Lower leg skin (tissue), 4 donors: ENCODE results near the gene PPP1R14C. TPM values are rescaled to one million over a fixed set of nuclear protein-coding genes. Genes with fewer than 3 reads are reported as not detected.
A peak's percentile ranks its signal among the peaks of the same experiment; 100 is the strongest.

Experiments used
- DNase-seq, 2 donors: peaks; one replicate each; pipeline ENCODE4 v3.0.0-alpha.2; 2019; ENCODE audit warnings: low spot score in 2 of 2
- H3K4me3 ChIP-seq: fragments of 200-600 bp; sonication (generic); 2 replicates; pipeline ENCODE4 v1.5.1; 2017; ENCODE audit warnings: mild to moderate bottlenecking, low read depth; ENCODE audit not compliant: poor library complexity, severe bottlenecking
- POLR2A ChIP-seq, 2 donors: fragments of 450-650 bp; IDR thresholded peaks; one replicate each; pipeline ENCODE4 v1.6.1; 2016 to 2017; ENCODE audit warnings: antibody characterized with exemption in 2 of 2, mild to moderate bottlenecking in 1 of 2, moderate library complexity in 1 of 2
- WGBS, 2 donors: methylation state at CpG; one replicate each; pipeline ENCODE4 v1.1.5; 2018; 5-methylcytosine and 5-hydroxymethylcytosine counted together
- intact Hi-C: fragments of 100-400 bp; cut with DNase I; formaldehyde crosslinking; loops from one replicate; pipeline ENCODE4 v1.15.0; 2023; ENCODE audit warnings: low total_unique reads
- total RNA-seq, 4 donors: library from RNA; depleted of rRNA; stranded (reverse); fragments of >200 nt; gene quantifications; one replicate each; pipeline ENCODE4 v1.1.0, GENCODE V29; 2016
- TF ChIP-seq, protein P1 (sequence below), 3 donors: fragments of 450-650 bp; IDR thresholded peaks; one replicate each; pipeline ENCODE4 v1.5.1; 2016; ENCODE audit warnings: antibody characterized with exemption in 3 of 3, mild to moderate bottlenecking in 3 of 3, moderate library complexity in 2 of 3

The PPP1R14C gene
- total RNA-seq, 4 donors from 2014 or later = 116 to 145 (median 127) TPM

GRCh38 chr6:150253489-150253888 lies 110.6 kb downstream of the PPP1R14C start:
- intact Hi-C loops = no loop called here
- 35 to 64% methylated on average over 3 of the region's 3 CpGs for WGBS, 2 donors
- no peak for TF ChIP-seq POLR2A (IDR thresholded peaks at IDR 0.05)
- TF ChIP-seq, protein P1, sequence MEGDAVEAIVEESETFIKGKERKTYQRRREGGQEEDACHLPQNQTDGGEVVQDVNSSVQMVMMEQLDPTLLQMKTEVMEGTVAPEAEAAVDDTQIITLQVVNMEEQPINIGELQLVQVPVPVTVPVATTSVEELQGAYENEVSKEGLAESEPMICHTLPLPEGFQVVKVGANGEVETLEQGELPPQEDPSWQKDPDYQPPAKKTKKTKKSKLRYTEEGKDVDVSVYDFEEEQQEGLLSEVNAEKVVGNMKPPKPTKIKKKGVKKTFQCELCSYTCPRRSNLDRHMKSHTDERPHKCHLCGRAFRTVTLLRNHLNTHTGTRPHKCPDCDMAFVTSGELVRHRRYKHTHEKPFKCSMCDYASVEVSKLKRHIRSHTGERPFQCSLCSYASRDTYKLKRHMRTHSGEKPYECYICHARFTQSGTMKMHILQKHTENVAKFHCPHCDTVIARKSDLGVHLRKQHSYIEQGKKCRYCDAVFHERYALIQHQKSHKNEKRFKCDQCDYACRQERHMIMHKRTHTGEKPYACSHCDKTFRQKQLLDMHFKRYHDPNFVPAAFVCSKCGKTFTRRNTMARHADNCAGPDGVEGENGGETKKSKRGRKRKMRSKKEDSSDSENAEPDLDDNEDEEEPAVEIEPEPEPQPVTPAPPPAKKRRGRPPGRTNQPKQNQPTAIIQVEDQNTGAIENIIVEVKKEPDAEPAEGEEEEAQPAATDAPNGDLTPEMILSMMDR (IDR thresholded peaks at IDR 0.05) = no peak
- DNase-seq = no peak
- no peak overlapping the region for H3K4me3 ChIP-seq

DNA sequence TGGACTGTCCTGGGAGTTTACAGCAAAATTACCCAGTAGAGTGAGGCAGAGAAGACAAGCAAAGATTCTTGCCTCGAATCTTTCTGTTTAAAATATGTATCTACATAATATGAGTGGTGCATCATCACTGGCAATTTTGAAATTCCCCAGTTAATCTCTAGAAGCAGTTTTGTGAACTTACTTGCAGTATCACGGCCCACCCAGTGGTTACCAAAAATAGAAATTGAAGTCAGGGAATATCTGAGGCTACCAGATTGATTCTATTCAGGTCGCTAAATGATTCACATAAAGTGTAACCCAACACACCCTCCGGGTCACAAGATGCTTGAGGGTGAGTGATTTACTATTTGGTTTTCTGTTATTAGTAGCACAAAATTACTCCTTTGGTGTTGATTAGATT lies 111.9 kb downstream of the PPP1R14C start:
- 37 to 46% methylated on average over 4 of the region's 4 CpGs for WGBS, 2 donors
- no peak overlapping the region for H3K4me3 ChIP-seq
- TF ChIP-seq, protein P1 (IDR thresholded peaks at IDR 0.05) = no peak
- TF ChIP-seq POLR2A (IDR thresholded peaks at IDR 0.05) = no peak
- no peak for DNase-seq
- intact Hi-C loops = no loop called here

GRCh38 chr6:150255840-150256239 lies 113.0 kb downstream of the PPP1R14C start:
- intact Hi-C loops = no loop called here
- WGBS, 2 donors = 49 to 66% methylated on average over 9 of the region's 9 CpGs
- no peak overlapping the region for H3K4me3 ChIP-seq
- no peak for TF ChIP-seq POLR2A (IDR thresholded peaks at IDR 0.05)
- TF ChIP-seq, protein P1 (IDR thresholded peaks at IDR 0.05) = no peak
- peak in 1 of 2 donors; percentile 57 for DNase-seq

DNA sequence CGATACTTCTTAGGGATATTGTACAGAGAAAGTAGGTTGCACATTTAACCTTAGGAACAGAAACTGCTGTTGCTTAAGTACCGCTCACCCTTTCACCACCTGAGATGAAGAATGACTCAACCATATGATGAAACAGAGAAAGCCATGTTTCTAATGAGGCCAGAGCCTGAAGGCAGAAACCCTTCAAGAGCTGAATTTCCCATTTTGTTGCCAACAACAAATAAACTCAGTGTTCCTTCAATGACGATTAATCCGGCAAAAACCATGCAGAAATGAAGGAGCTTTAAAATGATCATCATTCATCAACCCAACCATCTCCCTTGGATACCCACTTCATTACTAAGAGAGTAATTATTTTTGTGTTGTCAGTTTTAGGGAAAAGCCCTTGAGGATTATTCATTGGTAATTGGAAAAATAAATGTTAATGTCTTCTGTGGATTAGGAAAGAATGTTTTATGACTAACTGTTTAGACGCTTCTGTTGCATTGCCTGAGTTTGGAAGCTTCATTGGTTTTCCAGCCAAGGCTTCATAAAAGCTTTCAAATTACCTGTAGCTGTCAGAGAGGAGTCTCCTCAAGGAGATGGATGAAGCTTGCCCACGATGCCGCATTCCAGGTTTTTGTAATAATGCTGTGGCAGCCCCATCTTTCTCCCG lies 113.9 kb downstream of the PPP1R14C start:
- intact Hi-C loops = no loop called here
- H3K4me3 ChIP-seq = no peak overlapping the region
- WGBS, 2 donors = 38 to 45% methylated on average over 8 of the region's 8 CpGs
- DNase-seq = no peak
- no peak for TF ChIP-seq POLR2A (IDR thresholded peaks at IDR 0.05)
- TF ChIP-seq, protein P1 (IDR thresholded peaks at IDR 0.05) = no peak

GRCh38 chr6:150258381-150258780 lies 115.5 kb downstream of the PPP1R14C start:
- intact Hi-C loops = no loop called here
- TF ChIP-seq, protein P1 (IDR thresholded peaks at IDR 0.05) = no peak
- TF ChIP-seq POLR2A (IDR thresholded peaks at IDR 0.05) = no peak
- WGBS, 2 donors = 95 to 96% methylated on average over 5 of the region's 5 CpGs
- no peak for DNase-seq
- H3K4me3 ChIP-seq = no peak overlapping the region

- DNase-seq = no peak
- H3K4me3 ChIP-seq = no peak overlapping the region
- TF ChIP-seq, protein P1 (IDR thresholded peaks at IDR 0.05) = no peak
- TF ChIP-seq POLR2A (IDR thresholded peaks at IDR 0.05) = no peak
- intact Hi-C loops = no loop called here
- 78 to 92% methylated on average over 2 of the region's 2 CpGs for WGBS, 2 donors
Observed at GRCh38 chr6:150260931-150261330, 118.1 kb downstream of the PPP1R14C start.
